NCI-H82 treated with DMSO at 0.1 percent for 48 hours (cell line): ENCODE results near the gene REG3G.
"Not testable (repeated sequence)": the region's sequence is repeated elsewhere in the genome, so short reads cannot be mapped to it uniquely, and the experiment has no call there.

Experiments used
- DNase-seq: peaks from one replicate; lab custom pipeline; 2025; ENCODE audit not compliant: unreplicated experiment; lab: John Stamatoyannopoulos, UW

The REG3G gene

DNA sequence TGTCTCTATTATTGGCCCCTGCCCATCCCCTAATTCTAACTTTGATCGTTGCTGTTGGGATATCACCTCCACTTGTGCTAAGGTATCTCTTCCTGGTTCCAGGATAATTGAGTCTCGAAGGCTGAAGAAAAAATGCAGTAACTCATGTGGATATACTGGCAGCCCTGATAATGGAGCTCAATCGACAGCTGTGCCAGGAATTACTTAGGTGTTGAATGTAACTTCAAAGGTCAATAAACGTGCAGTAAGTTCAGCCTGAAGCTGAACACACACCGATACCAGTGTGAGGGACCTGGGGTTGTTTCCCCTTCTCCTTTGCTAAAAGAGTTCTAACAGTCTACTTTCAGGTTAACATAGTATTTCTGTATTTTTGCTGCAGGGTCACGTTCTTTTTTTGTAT lies 11.9 kb upstream of the REG3G start:
- DNase-seq, result no peak

DNA sequence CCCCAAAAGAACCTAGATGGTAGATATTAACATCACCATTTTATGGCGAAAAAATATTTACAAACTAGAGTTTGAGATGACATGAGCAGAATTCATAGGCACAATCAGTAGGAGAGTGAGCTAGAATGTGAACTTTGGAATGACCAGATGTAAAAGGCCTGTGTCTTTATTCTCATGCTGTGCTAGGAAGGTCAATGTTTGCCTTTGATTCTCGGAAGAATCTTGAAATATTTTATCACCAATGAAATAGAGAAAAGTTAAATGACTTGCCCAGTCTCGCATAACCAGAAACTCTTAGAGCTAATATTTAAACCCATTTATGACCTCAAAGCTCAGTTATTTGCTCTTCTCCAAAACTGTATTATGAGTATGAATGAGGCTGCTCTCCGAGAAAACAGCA lies 9.2 kb upstream of the REG3G start:
- no peak for DNase-seq

DNA sequence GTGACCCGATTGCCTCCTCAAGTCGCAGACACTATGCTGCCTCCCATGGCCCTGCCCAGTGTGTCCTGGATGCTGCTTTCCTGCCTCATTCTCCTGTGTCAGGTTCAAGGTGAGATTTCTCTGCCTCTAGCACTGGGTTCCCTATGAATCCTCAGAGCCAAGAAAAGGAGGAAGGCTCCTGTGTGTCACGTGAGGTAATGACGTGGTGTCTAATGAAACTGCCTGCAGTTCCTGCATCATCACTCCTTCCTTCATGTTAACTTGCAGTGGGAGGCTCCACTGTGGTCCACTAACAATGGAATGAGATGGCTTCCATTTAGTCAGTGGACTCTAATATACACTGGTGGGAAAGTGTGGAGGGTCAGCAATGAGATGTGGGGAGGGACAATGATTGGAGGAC lies 559 bp downstream of the REG3G start:
- DNase-seq, result no peak

DNA sequence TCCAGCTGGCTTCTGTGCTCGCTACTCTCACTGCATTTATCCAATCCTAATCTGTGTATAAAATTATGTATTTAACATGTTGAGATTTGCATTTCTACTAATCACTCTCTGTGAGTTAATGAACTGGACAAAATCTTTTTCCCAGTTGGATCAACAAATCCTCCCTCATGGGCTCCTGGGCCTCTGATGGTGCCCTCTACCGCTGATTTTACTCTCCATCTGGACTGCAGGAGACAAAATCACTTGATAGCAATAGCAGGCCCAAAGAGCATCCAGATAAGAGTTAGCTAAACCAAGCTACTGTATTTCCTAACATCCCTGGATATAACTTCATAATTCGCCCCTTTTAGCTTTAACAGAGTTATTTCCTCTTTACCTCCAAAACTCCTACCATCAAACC lies 14.4 kb downstream of the REG3G start:
- no peak for DNase-seq

DNA sequence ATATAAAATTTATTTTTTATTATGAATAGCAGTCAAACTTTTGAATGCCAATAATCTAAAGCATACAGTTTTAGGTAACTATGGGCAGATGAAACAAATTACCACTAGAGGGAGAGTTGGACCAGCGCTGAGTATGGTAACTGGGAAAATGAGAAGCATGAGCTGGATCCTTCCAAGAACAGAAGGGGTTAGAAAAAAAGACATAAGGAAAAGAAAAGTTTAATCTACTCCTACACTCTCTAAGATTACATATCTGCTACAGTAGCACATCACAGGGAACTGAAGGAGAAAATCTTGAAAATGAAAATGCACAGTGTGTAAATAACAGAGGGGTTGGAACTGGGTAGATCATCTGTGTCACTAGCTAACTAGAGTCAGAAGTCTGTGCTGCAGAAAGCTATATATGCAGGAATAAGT lies 15.5 kb downstream of the REG3G start:
- peak; percentile 43 for DNase-seq

DNA sequence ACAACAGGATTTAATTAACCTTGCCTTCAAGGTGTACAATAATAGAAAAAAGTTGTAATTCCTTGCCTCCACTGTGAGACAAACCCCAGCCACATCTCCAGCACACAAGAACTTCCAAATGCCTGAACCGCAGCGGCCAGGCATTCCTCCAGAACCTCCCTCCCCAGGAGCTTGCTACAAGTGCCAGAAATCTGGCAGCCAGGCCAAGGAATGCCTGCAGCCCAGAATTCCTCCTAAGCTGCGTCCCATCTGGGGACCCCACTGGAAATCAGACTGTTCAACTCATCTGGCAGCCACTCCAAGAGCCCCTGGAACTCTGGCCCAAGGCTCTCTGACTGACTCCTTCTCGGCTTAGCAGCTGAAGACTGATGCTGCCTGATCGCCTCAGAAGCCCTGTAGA lies 28.0 kb downstream of the REG3G start:
- DNase-seq, result not testable (repeated sequence)

DNA sequence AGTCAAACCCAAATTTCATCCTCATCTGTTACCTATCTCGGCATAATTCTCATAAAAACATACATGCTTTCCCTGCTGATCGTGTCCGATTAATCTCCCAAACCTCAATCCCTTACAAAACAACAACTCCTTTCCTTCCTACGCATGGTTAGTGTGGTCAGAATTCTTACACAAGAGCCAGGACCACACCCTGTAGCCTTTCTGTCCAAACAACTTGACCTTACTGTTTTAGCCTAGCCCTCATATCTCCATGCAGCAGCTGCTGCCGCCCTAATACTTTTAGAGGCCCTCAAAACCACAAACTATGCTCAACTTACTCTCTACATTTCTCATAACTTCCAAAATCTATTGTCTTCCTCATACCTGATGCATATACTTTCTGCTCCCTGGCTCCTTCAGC lies 29.3 kb downstream of the REG3G start:
- not testable (repeated sequence) for DNase-seq

DNA sequence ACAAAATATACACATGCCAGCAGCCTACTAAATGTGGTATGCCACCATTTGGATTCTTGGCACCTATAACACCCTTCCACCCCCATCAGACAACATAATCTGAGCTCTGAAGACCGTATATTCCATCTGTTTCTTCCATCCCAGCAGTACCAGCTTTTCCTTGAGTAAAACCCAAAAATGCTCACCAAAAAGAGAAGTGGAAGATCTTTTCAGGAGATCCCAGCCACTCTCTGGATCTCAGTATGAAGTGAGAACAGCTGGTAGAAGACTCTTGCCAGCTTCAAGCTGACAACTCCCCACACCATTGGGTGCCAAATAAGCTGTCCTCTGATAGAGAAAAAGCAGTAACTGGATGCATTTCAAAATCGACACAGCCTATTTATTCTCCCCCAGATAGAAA lies 39.7 kb downstream of the REG3G start:
- no peak for DNase-seq

DNA sequence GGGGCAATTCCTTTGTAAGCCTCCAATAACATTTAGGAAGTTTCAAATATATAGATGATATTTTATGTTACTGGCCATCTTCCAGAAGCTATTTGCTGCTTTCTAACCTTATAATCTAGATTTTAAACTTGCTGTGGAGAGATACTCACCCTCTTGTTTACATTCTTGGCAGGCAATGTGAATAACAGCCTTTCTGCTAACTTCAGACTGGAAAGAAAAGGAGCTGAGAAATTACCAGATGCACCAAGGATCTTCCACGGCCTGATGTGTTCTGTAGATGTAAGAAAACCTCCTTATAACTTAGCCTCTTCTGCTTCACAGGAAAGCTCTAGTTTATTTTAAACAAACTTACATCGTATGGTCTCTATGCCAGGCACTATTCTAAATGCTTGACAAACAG lies 45.6 kb downstream of the REG3G start:
- no peak for DNase-seq
